ENCODE data around the gene LRATD1. TPM values are rescaled to one million over a fixed set of nuclear protein-coding genes. Genes with fewer than 3 reads are reported as not detected.

Gene LRATD1, protein sequence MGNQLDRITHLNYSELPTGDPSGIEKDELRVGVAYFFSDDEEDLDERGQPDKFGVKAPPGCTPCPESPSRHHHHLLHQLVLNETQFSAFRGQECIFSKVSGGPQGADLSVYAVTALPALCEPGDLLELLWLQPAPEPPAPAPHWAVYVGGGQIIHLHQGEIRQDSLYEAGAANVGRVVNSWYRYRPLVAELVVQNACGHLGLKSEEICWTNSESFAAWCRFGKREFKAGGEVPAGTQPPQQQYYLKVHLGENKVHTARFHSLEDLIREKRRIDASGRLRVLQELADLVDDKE
- total RNA-seq: under 1 TPM in 2 of 3 donors, not detected in 1; 0.05 to 0.11 TPM

DNA sequence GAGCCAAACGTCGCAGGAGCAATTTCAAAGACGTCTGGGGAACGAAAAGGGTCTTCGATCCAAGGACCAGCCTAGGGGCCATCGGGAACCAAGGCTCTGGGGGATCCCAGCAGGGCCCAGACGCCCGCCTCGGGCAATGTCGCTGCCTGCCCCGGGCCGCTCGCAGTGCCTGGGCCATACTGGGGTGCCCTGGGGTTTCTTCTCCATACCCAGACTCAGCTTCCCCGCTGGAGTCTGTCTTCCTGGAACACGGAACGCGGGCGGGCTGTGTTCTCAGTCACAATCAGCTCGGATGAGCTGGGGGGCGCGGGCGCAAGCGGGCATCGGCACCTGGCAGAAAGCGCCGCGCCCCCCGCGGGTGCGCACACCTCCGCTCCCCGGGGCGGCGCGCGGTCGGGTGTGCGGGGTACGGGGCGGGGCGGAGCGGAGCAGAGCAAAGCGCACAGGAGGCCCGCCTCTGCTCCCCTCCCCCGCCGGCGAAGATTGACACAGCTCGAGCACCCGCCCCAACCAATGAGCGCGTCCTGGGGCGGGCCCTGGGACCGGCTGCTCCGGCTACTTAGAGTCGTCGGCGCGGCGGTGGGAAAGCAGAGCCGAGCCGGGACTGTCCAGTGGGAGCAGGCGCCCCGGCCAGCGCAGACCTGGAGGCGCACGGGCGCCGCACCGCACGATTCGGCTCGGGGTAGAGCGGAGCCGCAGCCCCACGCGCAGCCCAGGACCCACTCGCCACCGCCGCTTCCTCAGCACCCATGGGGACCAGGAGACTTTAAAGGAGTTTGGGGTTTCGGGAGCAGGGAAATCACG lies at the start of gene LRATD1:
LRATD1 (plus strand) TSS at position 585 of the 804 bp plus-strand sequence. CDS start 1,263 bp downstream, outside the sequence.
- Mint-ChIP-seq H3K36me3 (ENCODE audit: insufficient read depth) (no peaks in the 10 kb centered on the region), H3K27me3 (ENCODE audit: low read depth) (peaks cover 52% of the 10 kb centered on the region), H3K4me1 (ENCODE audit: low read depth) (no peaks in the 10 kb centered on the region), H3K9me3 (no peaks in the 10 kb centered on the region), H3K4me3 (no peak within 1 kb of the TSS)
- no peak for DNase-seq
- peak in 1 of 2 donors; percentile 41 for ATAC-seq

DNA sequence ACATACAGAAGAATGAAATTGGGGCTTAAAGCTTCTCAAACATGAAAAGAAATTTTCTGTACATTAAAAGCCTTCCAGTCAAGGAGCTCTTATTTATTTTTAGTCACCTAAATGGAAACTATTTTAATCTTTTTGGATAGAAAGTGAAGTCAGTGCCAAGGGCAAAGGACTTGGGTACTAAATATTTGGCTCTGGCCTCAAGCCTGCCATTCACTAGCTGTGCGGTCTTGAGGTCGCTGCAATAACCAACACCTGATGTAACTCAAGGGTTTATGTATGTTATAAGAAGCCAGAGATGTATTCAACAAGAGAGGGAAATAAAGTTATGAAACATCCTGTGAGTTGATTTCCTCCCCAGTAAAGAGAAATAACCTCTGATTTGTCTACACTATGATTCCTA lies 49.5 kb upstream of the LRATD1 start:
- H3K36me3 Mint-ChIP-seq (ENCODE audit: insufficient read depth): no peaks in the 10 kb centered on the region
- H3K4me1 Mint-ChIP-seq (ENCODE audit: low read depth): no peaks in the 10 kb centered on the region
- DNase-seq: no peak
- no peak for ATAC-seq
- H3K27me3 Mint-ChIP-seq (ENCODE audit: low read depth): no peaks in the 10 kb centered on the region
- no peaks in the 10 kb centered on the region for H3K9me3 Mint-ChIP-seq
- H3K4me3 Mint-ChIP-seq: no peak overlapping the region

DNA sequence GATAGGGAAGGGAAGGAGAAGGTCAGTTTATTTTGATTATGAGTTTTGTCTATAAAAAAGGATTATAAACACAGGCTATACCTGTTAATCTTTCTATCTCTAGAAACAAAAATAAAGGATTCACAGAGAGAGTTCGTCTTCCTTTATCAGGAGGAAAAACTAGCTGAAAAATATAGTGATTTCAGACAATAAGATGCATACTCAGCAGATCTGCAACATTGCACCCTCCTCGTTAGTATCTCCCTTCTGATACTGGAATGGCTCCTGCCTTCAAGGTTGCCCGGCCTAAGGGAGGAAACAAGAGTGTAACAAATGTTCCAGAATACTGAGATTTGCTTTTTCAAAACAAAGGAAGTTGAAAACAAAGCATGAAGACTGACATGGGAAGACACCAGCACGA lies 48.7 kb upstream of the LRATD1 start:
- Mint-ChIP-seq H3K9me3 (no peaks in the 10 kb centered on the region), H3K4me3 (no peak overlapping the region), H3K27me3 (ENCODE audit: low read depth) (no peaks in the 10 kb centered on the region), H3K4me1 (ENCODE audit: low read depth) (no peaks in the 10 kb centered on the region), H3K36me3 (ENCODE audit: insufficient read depth) (no peaks in the 10 kb centered on the region)
- DNase-seq (no peak), ATAC-seq (no peak)

DNA sequence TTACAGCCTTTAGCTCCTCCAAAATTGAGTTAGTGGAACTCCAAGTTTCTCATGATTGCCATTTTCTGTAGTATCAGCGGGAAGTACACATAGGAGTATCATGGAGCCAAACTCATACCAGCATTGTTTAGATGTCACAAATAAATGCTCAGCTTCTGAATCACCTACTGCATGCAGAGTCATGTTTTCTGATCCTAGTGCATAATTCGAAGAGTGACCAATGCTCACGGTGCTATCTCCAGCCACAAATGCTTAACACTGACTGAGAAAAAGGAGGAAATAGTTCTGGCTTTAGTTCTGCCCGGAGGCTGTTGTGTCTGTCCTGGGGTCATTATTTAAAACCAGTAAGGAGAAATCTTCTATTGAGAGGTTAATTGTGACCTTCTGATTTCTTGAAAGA lies 45.4 kb upstream of the LRATD1 start:
- Mint-ChIP-seq H3K9me3 (no peaks in the 10 kb centered on the region), H3K27me3 (ENCODE audit: low read depth) (no peaks in the 10 kb centered on the region), H3K4me1 (ENCODE audit: low read depth) (no peaks in the 10 kb centered on the region), H3K4me3 (no peak overlapping the region), H3K36me3 (ENCODE audit: insufficient read depth) (no peaks in the 10 kb centered on the region)
- DNase-seq (no peak), ATAC-seq (no peak)

DNA sequence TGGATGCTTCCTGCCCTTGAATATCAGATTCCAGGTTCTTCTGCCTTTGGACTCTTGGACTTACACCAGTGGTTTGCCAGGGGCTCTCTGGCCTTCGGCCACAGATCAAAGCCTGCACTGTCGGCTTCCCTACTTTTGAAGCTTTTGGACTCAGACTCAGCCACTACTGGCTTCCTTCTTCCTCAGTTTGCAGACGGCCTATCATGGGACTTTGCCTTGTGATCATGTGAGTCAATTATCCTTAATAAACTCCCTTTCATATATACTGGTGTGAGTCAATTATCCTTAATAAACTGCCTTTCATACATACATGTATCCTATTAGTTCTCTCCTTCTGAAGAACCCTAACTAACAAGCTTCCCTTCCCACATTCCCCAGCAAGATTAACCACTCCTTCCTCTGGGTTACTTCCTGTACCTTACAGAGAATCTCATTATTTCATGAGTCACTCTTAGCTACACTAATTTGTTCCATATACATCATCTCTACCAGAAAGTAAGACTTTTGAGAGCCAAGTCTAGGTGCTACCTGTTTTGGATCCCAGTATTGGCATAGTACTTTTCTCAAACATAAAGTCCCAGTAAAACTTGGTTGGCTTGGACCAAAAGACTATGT lies 31.3 kb upstream of the LRATD1 start:
- Mint-ChIP-seq H3K36me3 (ENCODE audit: insufficient read depth) (no peaks in the 10 kb centered on the region), H3K4me1 (ENCODE audit: low read depth) (no peaks in the 10 kb centered on the region), H3K4me3 (no peak overlapping the region), H3K27me3 (ENCODE audit: low read depth) (no peaks in the 10 kb centered on the region), H3K9me3 (peaks cover 5% of the 10 kb centered on the region)
- no peak for ATAC-seq
- DNase-seq: no peak

DNA sequence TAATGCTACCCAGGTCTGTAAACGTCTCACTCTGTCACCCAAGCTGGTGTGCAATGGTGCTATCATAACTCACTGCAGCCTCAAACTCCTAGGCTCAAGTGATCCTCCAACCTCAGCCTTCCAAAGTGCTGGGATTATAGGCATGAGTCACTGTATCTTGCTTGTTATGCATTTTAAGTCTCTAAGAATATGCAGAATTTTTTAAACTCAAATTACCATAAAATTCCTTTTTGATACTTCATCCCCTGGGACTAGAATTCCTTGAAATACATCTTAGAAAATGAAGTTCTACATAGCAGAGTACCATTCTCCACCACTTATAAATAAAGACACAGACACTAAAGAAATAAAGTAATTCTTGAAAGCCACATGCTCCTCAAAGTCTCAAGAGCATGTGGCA lies 30.2 kb upstream of the LRATD1 start:
- Mint-ChIP-seq H3K4me1 (ENCODE audit: low read depth) (no peaks in the 10 kb centered on the region), H3K9me3 (peaks cover 5% of the 10 kb centered on the region), H3K4me3 (no peak overlapping the region), H3K27me3 (ENCODE audit: low read depth) (no peaks in the 10 kb centered on the region), H3K36me3 (ENCODE audit: insufficient read depth) (no peaks in the 10 kb centered on the region)
- DNase-seq (no peak), ATAC-seq (no peak)

DNA sequence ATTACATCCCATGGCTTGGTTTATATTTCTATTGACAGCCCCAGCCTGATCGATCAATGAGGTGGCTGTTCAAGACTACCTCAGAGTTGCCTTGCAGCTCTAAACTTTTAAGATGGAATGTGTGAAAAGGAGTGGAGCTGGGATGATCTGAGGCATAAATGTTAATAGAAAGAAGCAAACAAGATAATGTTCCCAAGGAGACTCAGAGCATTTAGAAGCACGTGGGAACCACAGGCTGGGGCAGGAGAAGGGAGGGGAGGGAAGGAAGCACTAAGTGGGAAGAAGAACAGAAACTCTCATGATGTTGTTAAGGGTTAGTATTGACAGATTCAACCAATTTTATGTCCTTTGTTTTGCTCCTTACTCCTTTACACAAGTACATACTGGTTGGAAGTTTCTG lies 28.8 kb upstream of the LRATD1 start:
- Mint-ChIP-seq H3K27me3 (ENCODE audit: low read depth) (no peaks in the 10 kb centered on the region), H3K4me3 (no peak overlapping the region)

DNA sequence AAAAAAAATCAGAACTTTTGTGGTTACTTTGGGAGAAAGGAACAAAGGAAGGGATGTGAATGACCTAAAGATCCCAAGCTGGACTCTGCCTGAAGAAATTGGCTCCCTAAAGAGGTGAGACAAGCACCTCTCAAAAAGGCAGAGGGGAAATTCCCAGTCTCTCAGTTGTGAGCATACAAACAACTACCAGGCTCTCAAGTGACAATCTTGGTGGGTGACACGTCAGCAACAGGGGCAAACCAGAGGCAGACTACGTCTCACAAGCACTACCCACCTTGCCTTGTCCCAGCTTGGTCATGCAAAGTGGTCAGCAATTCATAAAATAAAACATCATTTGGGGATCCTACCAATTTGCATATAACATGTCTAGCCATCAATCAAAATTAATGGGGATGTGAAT lies 24.3 kb upstream of the LRATD1 start:
- no peak for ATAC-seq
- Mint-ChIP-seq H3K4me1 (ENCODE audit: low read depth) (no peaks in the 10 kb centered on the region), H3K27me3 (ENCODE audit: low read depth) (no peaks in the 10 kb centered on the region)

More for the DNA sequence above, 28.8 kb upstream of the LRATD1 start:
- no peak for DNase-seq
- no peaks in the 10 kb centered on the region for H3K36me3 Mint-ChIP-seq (ENCODE audit: insufficient read depth)
- no peaks in the 10 kb centered on the region for H3K4me1 Mint-ChIP-seq (ENCODE audit: low read depth)
- peaks cover 5% of the 10 kb centered on the region for H3K9me3 Mint-ChIP-seq
- ATAC-seq: no peak

DNA sequence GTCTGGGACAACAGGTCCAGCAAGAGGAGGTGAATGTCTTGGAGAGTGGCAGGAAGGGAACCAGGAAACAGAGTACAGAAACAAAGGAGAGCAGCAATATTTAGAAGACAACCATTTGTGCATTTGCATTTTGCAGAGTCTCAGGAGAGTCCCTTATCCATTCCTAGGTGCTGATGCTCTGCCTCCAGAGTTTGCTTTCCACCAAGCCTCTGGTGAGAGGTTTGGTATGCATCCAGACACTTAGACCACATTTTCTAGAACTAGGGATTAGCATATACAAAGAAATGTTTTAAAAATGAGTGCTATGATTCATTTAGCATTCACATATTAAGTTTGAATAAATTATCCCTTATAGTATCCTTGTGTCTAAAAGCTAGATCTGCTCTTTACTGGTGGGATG lies 18.5 kb upstream of the LRATD1 start:
- no peaks in the 10 kb centered on the region for H3K27me3 Mint-ChIP-seq (ENCODE audit: low read depth)
- no peak for DNase-seq
- no peak overlapping the region for H3K4me3 Mint-ChIP-seq
- no peaks in the 10 kb centered on the region for H3K4me1 Mint-ChIP-seq (ENCODE audit: low read depth)
- H3K9me3 Mint-ChIP-seq: no peaks in the 10 kb centered on the region
- H3K36me3 Mint-ChIP-seq (ENCODE audit: insufficient read depth): no peaks in the 10 kb centered on the region
- ATAC-seq: no peak

More for the DNA sequence above, 24.3 kb upstream of the LRATD1 start:
- Mint-ChIP-seq H3K36me3 (ENCODE audit: insufficient read depth) (no peaks in the 10 kb centered on the region), H3K9me3 (no peaks in the 10 kb centered on the region), H3K4me3 (no peak overlapping the region)
- no peak for DNase-seq

DNA sequence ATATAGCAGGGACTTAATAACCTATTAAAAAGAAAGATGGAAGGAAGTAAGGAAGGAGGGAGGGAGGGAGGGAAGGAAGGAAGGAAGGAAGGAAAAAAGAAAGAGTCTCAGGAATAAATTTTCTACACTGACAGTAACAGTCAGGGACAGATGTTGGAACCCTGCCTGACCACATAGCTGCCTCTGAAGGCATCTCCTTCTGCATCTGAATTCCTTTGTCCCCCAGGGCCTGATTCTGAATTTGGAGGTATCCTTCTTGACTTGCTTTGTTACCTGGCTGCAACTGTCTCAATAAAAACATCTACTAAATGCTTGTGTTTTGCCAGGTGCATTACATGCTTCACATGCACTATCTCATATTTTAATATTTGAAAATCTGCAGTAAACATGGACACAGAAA lies 17.4 kb upstream of the LRATD1 start:
- H3K36me3 Mint-ChIP-seq (ENCODE audit: insufficient read depth): no peaks in the 10 kb centered on the region
- H3K4me3 Mint-ChIP-seq: no peak overlapping the region
- H3K27me3 Mint-ChIP-seq (ENCODE audit: low read depth): peaks cover 2% of the 10 kb centered on the region

DNA sequence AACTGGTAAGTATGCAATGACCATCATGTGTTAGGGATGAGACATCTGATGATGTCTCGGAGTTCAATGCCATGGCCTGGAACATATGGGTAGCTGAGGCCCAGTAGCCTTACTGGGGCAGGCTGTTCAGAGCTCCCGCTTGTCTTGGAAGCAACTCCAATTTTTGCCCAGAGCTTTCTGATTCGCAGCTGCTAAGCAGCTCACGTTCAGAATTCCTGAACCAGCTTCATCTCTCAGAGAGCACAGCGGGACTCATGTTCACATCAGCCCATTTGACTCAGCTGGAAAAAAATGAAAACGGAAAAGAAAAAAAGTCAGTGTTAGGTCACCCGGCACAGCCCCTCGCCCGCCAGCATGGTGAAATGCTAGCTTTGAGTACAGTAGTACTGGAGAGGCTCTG lies 16.8 kb upstream of the LRATD1 start:
- no peaks in the 10 kb centered on the region for H3K4me1 Mint-ChIP-seq (ENCODE audit: low read depth)
- ATAC-seq (no peak), DNase-seq (no peak)
- no peaks in the 10 kb centered on the region for H3K36me3 Mint-ChIP-seq (ENCODE audit: insufficient read depth)
- no peak overlapping the region for H3K4me3 Mint-ChIP-seq
- H3K9me3 Mint-ChIP-seq: no peaks in the 10 kb centered on the region
- peaks cover 2% of the 10 kb centered on the region for H3K27me3 Mint-ChIP-seq (ENCODE audit: low read depth)

More for the DNA sequence above, 17.4 kb upstream of the LRATD1 start:
- Mint-ChIP-seq H3K4me1 (ENCODE audit: low read depth) (no peaks in the 10 kb centered on the region), H3K9me3 (no peaks in the 10 kb centered on the region)
- no peak for ATAC-seq
- no peak for DNase-seq

DNA sequence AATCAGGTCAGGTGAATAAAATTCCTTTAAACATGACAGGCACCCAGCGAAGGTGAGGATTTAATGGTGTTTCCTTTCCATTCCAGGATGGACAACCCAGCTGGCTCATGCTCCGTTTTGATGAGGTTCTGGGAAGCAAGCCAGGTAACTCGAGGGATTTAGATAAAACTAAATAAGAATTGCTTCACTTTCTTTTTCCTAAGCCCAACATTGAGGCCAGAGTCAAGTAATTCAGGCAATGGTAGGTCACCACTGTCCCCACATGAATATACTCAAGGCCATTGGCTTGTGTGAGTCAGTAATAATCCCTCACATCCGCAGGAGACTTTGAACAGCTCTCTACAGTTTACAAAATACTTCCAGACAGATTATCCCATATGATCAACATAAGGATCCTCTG lies 16.2 kb upstream of the LRATD1 start:
- ATAC-seq (no peak), DNase-seq (no peak)
- Mint-ChIP-seq H3K4me3 (no peak overlapping the region), H3K27me3 (ENCODE audit: low read depth) (peaks cover 2% of the 10 kb centered on the region), H3K9me3 (no peaks in the 10 kb centered on the region), H3K4me1 (ENCODE audit: low read depth) (no peaks in the 10 kb centered on the region), H3K36me3 (ENCODE audit: insufficient read depth) (no peaks in the 10 kb centered on the region)

DNA sequence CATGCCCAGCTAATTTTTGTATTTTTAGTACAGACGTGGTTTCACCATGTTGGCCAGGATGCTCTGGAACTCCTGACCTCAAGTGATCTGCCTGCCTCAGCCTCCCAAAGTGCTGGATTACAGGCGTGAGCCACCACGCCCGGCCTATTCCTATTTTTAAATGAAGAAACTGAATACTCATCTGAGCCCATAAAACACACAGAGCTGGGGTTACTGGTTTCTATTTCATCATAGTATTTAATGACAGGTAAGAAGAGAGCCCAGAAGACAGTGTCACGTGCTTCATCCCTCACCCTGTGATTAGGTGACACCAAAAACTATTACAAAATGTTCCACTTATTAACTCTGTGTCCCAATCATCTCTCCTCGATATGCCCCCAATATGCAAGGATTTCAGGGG lies 15.6 kb upstream of the LRATD1 start:
- ATAC-seq (no peak), DNase-seq (no peak)
- Mint-ChIP-seq H3K36me3 (ENCODE audit: insufficient read depth) (no peaks in the 10 kb centered on the region), H3K9me3 (no peaks in the 10 kb centered on the region), H3K4me3 (no peak overlapping the region), H3K27me3 (ENCODE audit: low read depth) (peaks cover 2% of the 10 kb centered on the region), H3K4me1 (ENCODE audit: low read depth) (no peaks in the 10 kb centered on the region)

DNA sequence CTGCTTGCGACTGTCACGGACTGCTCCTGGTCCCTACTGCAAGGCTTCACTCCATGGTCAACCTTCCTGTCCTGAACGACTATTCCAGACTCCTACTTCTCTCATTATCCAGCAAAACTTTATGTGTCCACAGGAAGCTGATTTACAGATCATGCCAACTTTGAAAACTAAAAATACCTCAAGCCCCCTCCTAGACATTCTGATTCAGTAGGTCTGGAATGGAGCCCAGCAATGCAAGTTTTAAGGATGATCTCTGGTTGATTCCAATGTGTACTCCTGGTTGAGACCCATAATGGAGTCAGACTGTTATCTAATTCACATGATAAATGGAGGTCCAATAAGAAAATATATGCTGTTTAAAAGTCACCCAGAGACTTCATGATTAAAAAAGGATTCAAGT lies 13.1 kb upstream of the LRATD1 start:
- H3K4me1 Mint-ChIP-seq (ENCODE audit: low read depth): no peaks in the 10 kb centered on the region
- no peaks in the 10 kb centered on the region for H3K9me3 Mint-ChIP-seq
- no peaks in the 10 kb centered on the region for H3K36me3 Mint-ChIP-seq (ENCODE audit: insufficient read depth)
- DNase-seq: no peak
- no peak overlapping the region for H3K4me3 Mint-ChIP-seq
- ATAC-seq: no peak
- H3K27me3 Mint-ChIP-seq (ENCODE audit: low read depth): peaks cover 2% of the 10 kb centered on the region

DNA sequence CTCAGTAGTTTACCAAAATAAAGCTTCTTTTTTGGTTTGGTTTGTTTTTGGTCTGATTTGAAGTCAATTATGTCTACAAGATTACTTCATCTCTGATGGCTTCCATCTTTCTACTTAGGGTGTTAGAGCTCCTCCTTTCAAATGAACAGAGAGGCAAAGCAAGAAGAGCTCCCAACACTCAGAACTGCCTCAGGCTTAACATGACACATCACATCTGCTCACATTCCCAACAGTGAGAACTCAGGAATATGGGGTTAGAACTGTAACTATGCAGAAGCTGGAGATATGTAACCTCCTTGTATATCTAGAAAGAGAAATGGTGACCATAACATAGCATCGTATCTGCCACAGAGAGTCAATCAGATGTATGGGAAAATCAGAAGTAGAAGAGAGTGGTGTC lies 11.4 kb upstream of the LRATD1 start:
- peaks cover 2% of the 10 kb centered on the region for H3K27me3 Mint-ChIP-seq (ENCODE audit: low read depth)
- no peaks in the 10 kb centered on the region for H3K4me1 Mint-ChIP-seq (ENCODE audit: low read depth)

More for the DNA sequence above, 11.4 kb upstream of the LRATD1 start:
- Mint-ChIP-seq H3K9me3 (no peaks in the 10 kb centered on the region), H3K36me3 (ENCODE audit: insufficient read depth) (no peaks in the 10 kb centered on the region), H3K4me3 (no peak overlapping the region)
- ATAC-seq (no peak), DNase-seq (no peak)
